ENCODE data around the gene ARID2. TPM values are rescaled to one million over a fixed set of nuclear protein-coding genes. Genes with fewer than 3 reads are reported as not detected.

The ARID2 gene
- total RNA-seq, 1 donor: 21.0 TPM

DNA sequence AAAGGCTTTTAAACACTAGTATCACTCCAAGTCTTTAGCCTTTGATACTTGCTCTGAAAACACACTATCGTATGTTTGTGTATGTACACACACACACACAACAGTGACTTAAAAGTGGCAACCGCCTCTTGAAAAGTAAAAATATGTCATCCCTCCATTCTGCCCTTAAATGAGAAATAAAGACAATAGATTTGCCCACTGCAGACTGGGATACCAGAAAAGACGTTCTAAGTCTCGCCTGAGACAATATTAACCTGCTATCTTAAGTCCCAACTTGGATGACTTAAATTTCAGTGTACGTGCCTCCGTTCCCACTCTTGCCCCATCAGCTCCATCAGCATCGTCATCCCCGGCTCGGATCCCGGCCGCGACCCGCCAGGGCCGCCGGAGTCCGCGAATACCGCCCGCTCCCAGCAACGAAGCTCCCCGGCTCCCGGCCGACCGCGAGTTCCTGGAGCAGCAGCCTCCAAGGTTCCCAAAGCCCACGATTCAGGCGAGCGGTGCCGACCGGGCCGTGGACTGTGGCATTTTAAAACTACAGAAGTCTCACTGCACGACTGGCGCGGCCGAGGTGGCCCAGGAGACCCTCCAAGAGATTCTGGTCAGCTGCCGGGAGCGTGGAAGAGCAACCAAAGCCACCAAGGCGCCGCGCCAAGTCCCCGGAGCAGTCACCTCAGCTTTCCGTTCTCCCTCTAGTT lies 2.8 kb upstream of the ARID2 start:
- DNase-seq (ENCODE audit: insufficient read length, low spot score, missing footprints): peak; percentile 93
- peaks cover 55% of the 10 kb centered on the region for H3K79me2 ChIP-seq (ENCODE audit: insufficient read depth, low read length)
- H3K4me2 ChIP-seq (ENCODE audit: insufficient read depth, low read length): peak overlapping the region; percentile 96
- TF ChIP-seq, protein P1, sequence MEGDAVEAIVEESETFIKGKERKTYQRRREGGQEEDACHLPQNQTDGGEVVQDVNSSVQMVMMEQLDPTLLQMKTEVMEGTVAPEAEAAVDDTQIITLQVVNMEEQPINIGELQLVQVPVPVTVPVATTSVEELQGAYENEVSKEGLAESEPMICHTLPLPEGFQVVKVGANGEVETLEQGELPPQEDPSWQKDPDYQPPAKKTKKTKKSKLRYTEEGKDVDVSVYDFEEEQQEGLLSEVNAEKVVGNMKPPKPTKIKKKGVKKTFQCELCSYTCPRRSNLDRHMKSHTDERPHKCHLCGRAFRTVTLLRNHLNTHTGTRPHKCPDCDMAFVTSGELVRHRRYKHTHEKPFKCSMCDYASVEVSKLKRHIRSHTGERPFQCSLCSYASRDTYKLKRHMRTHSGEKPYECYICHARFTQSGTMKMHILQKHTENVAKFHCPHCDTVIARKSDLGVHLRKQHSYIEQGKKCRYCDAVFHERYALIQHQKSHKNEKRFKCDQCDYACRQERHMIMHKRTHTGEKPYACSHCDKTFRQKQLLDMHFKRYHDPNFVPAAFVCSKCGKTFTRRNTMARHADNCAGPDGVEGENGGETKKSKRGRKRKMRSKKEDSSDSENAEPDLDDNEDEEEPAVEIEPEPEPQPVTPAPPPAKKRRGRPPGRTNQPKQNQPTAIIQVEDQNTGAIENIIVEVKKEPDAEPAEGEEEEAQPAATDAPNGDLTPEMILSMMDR (IDR thresholded peaks at IDR 0.05; ENCODE audit: extremely low read depth, low read depth, low read length): no peak
- peaks cover 20% of the 10 kb centered on the region for H3K4me1 ChIP-seq (ENCODE audit: insufficient read depth, low read length)
- H3K9me3 ChIP-seq (ENCODE audit: low read depth, low read length): no peaks in the 10 kb centered on the region
- peaks cover 12% of the 10 kb centered on the region for H4K20me1 ChIP-seq (ENCODE audit: insufficient read depth, low read length)
- H2AFZ ChIP-seq (ENCODE audit: low read length): peak overlapping the region; percentile 94
- no peaks in the 10 kb centered on the region for H3K36me3 ChIP-seq (ENCODE audit: insufficient read depth, low read length)
- H3K27me3 ChIP-seq (ENCODE audit: insufficient read depth, low read length): no peaks in the 10 kb centered on the region
- H3K4me3 ChIP-seq (ENCODE audit: insufficient read depth, low read length): peak overlapping the region; percentile 92
- peak overlapping the region; percentile 92 for H3K27ac ChIP-seq (ENCODE audit: low read depth, low read length)

DNA sequence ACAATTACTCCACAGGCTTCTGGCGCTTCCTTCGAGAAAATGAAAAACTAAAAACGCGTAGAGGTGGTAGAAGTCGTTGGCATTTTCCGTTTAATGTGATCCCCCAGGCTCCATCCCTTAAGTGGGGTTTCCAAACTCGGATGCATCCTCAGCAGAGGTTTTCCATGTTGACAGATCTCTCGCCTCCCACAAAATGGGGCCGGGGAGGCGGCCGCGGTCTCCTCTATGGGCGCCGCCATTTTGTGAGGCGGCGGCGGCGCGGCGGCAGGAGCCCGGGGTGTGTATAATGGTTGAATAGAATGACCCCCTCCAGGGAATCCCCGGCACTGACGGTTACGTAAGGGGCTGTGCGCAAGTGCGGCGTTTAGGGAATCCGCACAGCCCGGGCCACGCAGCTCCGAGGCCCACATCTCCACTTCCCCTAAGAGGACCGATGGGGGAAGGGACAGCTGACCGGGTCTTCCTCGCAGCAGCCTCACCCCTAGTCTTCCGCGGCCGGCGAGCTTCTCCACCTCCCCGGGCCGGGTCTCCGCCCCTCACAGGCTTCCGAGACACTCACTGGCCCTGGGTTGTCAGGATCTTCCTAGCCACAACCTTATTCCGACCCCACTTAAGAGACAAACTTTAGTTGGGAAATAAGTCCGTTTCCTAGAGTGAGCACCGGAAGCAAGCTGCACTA lies 2.1 kb upstream of the ARID2 start:
- Histone ChIP-seq H3K79me2 (ENCODE audit: insufficient read depth, low read length) (peaks cover 56% of the 10 kb centered on the region), H3K27me3 (ENCODE audit: insufficient read depth, low read length) (no peaks in the 10 kb centered on the region), H3K4me1 (ENCODE audit: insufficient read depth, low read length) (peaks cover 26% of the 10 kb centered on the region), H3K36me3 (ENCODE audit: insufficient read depth, low read length) (no peaks in the 10 kb centered on the region), H3K27ac (ENCODE audit: low read depth, low read length) (peak overlapping the region; percentile 92), H3K4me2 (ENCODE audit: insufficient read depth, low read length) (peak overlapping the region; percentile 96), H3K9me3 (ENCODE audit: low read depth, low read length) (no peaks in the 10 kb centered on the region), H2AFZ (ENCODE audit: low read length) (peak overlapping the region; percentile 94), H4K20me1 (ENCODE audit: insufficient read depth, low read length) (peaks cover 6% of the 10 kb centered on the region), H3K4me3 (ENCODE audit: insufficient read depth, low read length) (peak overlapping the region; percentile 92)
- TF ChIP-seq, protein P1 (IDR thresholded peaks at IDR 0.05; ENCODE audit: extremely low read depth, low read depth, low read length): no peak
- peak; percentile 96 for DNase-seq (ENCODE audit: insufficient read length, low spot score, missing footprints)

DNA sequence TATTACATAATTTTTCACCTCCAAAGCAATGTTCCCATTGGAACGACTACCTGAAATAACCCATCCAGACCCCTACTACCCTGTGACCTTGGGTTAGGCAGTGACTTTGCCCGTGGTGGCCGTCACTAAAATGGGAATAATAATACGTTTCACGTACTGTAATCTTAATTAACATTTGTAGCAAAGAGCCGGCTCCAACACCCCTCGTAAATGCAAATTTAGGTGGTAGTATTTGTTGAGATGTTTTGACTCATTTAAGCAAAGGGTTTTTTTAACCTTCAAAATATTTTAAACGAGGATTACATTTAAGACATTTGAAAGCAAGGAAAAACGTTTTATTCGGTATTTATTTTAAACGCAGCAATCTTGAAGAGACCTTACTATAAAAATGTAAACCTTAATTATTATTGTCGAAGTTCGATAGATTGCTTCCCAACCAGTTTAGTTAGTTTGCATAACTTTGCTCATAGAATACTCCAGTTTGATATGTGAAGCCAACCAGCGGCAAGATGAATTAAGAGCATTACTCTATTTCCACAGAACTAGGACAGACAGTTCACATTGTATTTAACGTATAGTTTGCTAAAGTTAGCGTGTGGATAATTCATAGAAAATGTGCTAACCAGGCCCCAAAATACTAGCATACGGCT lies 1.4 kb upstream of the ARID2 start:
- TF ChIP-seq, protein P1 (IDR thresholded peaks at IDR 0.05; ENCODE audit: extremely low read depth, low read depth, low read length): no peak
- Histone ChIP-seq H2AFZ (ENCODE audit: low read length) (peak overlapping the region; percentile 87), H3K79me2 (ENCODE audit: insufficient read depth, low read length) (peaks cover 56% of the 10 kb centered on the region), H3K4me2 (ENCODE audit: insufficient read depth, low read length) (peak overlapping the region; percentile 96), H3K9me3 (ENCODE audit: low read depth, low read length) (no peaks in the 10 kb centered on the region), H3K27me3 (ENCODE audit: insufficient read depth, low read length) (no peaks in the 10 kb centered on the region), H3K4me1 (ENCODE audit: insufficient read depth, low read length) (peaks cover 32% of the 10 kb centered on the region), H4K20me1 (ENCODE audit: insufficient read depth, low read length) (peaks cover 6% of the 10 kb centered on the region), H3K36me3 (ENCODE audit: insufficient read depth, low read length) (no peaks in the 10 kb centered on the region), H3K4me3 (ENCODE audit: insufficient read depth, low read length) (peak overlapping the region; percentile 92), H3K27ac (ENCODE audit: low read depth, low read length) (peak overlapping the region; percentile 92)
- DNase-seq (ENCODE audit: insufficient read length, low spot score, missing footprints): peak; percentile 51
